CD14-positive monocyte (primary cell): Measurements from ENCODE around the gene TMF1. TPM values are rescaled to one million over a fixed set of nuclear protein-coding genes. Genes with fewer than 3 reads are reported as not detected.

Source experiments
- DNase-seq, 3 donors: peaks; one replicate each; pipeline ENCODE4 v3.0.0-alpha.2; 2011 to 2022
- H2AFZ ChIP-seq: 2 replicates; pipeline ENCODE4 v1.6.0; 2012; ENCODE audit warnings: mild to moderate bottlenecking, low read depth, low read length, inconsistent platforms; ENCODE audit not compliant: insufficient read depth, poor library complexity, severe bottlenecking
- H3K27ac ChIP-seq, 2 donors: 1 replicate in 1 of 2; 2 replicates in 1 of 2; pipeline ENCODE4 v1.5.1; 2012 to 2013; ENCODE audit warnings: low read length in 2 of 2, control low read depth in 1 of 2, inconsistent platforms in 1 of 2, low read depth in 1 of 2, mild to moderate bottlenecking in 1 of 2
- H3K27me3 ChIP-seq, 2 donors: one replicate each; pipeline versions ENCODE4 v1.6.0 to v1.6.1; 2011 to 2013; ENCODE audit warnings: low read length in 2 of 2; ENCODE audit not compliant: control insufficient read depth in 2 of 2, insufficient read depth in 2 of 2
- H3K36me3 ChIP-seq, 2 donors: replicated peaks in 1 of 2; 1 replicate in 1 of 2; 2 replicates in 1 of 2; pipeline versions ENCODE4 v1.5.1 to v1.6.1; 2012 to 2013; ENCODE audit warnings: low read length in 2 of 2, control low read depth in 1 of 2, inconsistent platforms in 1 of 2, mild to moderate bottlenecking in 1 of 2; ENCODE audit not compliant: insufficient read depth in 2 of 2, control insufficient read depth in 1 of 2
- H3K4me1 ChIP-seq, 2 donors: 1 replicate in 1 of 2; 2 replicates in 1 of 2; pipeline versions ENCODE4 v1.5.1 to v1.6.1; 2012 to 2013; ENCODE audit warnings: low read length in 2 of 2, control low read depth in 1 of 2, inconsistent platforms in 1 of 2, mild to moderate bottlenecking in 1 of 2, moderate library complexity in 1 of 2; ENCODE audit not compliant: insufficient read depth in 2 of 2, control insufficient read depth in 1 of 2
- H3K4me2 ChIP-seq: replicated peaks from 2 replicates; pipeline ENCODE3; 2012; ENCODE audit warnings: low read length, moderate library complexity, mild to moderate bottlenecking; ENCODE audit not compliant: poor library complexity, severe bottlenecking; ENCODE audit errors: extremely low read depth
- H3K4me3 ChIP-seq, 3 experiments: fragments of 200-600 bp in 1 of 3; sonication (generic) in 1 of 3; replicated peaks in 1 of 3; 1 replicate in 2 of 3; 2 replicates in 1 of 3; pipeline ENCODE4 v1.5.1; 2011 to 2013; ENCODE audit warnings: low read length in 3 of 3, mild to moderate bottlenecking in 3 of 3, control low read depth in 2 of 3, low read depth in 2 of 3, inconsistent platforms in 1 of 3, moderate library complexity in 1 of 3
- H3K79me2 ChIP-seq: 2 replicates; pipeline ENCODE4 v1.6.0; 2012; ENCODE audit warnings: mild to moderate bottlenecking, control low read depth, inconsistent platforms, low read length, moderate library complexity; ENCODE audit not compliant: insufficient read depth
- H3K9ac ChIP-seq: 2 replicates; pipeline ENCODE4 v1.6.0; 2017; ENCODE audit warnings: low read length, mild to moderate bottlenecking; ENCODE audit not compliant: insufficient read depth, poor library complexity, severe bottlenecking
- H3K9me3 ChIP-seq, 2 donors: replicated peaks in 1 of 2; 1 replicate in 1 of 2; 2 replicates in 1 of 2; pipeline versions ENCODE4 v1.5.1 to v1.6.1; 2012 to 2013; ENCODE audit warnings: low read length in 2 of 2, control low read depth in 1 of 2; ENCODE audit not compliant: control insufficient read depth in 1 of 2, insufficient read depth in 1 of 2
- H4K20me1 ChIP-seq: 2 replicates; pipeline ENCODE4 v1.6.0; 2012; ENCODE audit warnings: mild to moderate bottlenecking, low read length, control low read depth, moderate library complexity; ENCODE audit not compliant: insufficient read depth
- H3K27ac Mint-ChIP-seq, 7 donors: one replicate each; pipeline ENCODE4 v1.8.0; 2020; ENCODE audit warnings: mild to moderate bottlenecking in 7 of 7, mixed read lengths in 7 of 7, moderate library complexity in 6 of 7, inconsistent platforms in 2 of 7
- H3K27me3 Mint-ChIP-seq, 3 donors: one replicate each; pipeline ENCODE4 v1.8.0; 2021 to 2022; ENCODE audit warnings: low read depth in 3 of 3, mild to moderate bottlenecking in 3 of 3, mixed read lengths in 3 of 3, moderate library complexity in 3 of 3, inconsistent platforms in 1 of 3
- H3K36me3 Mint-ChIP-seq, 2 donors: one replicate each; pipeline ENCODE4 v1.8.0; 2020; ENCODE audit warnings: mixed read lengths in 2 of 2, inconsistent platforms in 1 of 2, mild to moderate bottlenecking in 1 of 2
- H3K4me1 Mint-ChIP-seq: one replicate; pipeline ENCODE4 v1.8.0; 2020; ENCODE audit warnings: mild to moderate bottlenecking, mixed read lengths
- H3K4me3 Mint-ChIP-seq, 2 donors: one replicate each; pipeline ENCODE4 v1.8.0; 2020; ENCODE audit warnings: mild to moderate bottlenecking in 2 of 2, mixed read lengths in 2 of 2, moderate library complexity in 1 of 2
- H3K9me3 Mint-ChIP-seq, 7 donors: one replicate each; pipeline ENCODE4 v1.8.0; 2020 to 2022; ENCODE audit warnings: mixed read lengths in 7 of 7, mild to moderate bottlenecking in 6 of 7, moderate library complexity in 6 of 7, inconsistent platforms in 2 of 7
- WGBS: methylation state at CpG from one replicate; pipeline ENCODE4 v1.1.5; 2013; ENCODE audit warnings: missing lambda C conversion rate; ENCODE audit not compliant: insufficient coverage; 5-methylcytosine and 5-hydroxymethylcytosine counted together
- intact Hi-C, 2 donors: fragments of 100-400 bp; cut with micrococcal nuclease; formaldehyde crosslinking; loops; one replicate each; pipeline versions ENCODE4 v1.15.0 to v1.15.1; 2023
- polyA plus RNA-seq, 3 donors: library from polyadenylated mRNA; depleted of rRNA in 1 of 3; unstranded in 2 of 3; stranded (reverse) in 1 of 3; fragments of 300-500 nt in 2 of 3; fragments of >200 nt in 1 of 3; fragmentation: Illumina TruSeq in 2 of 3; gene quantifications; 1 replicate in 2 of 3; 2 replicates in 1 of 3; pipeline ENCODE4 v1.2.3, GENCODE V29; 2012 to 2021
- TF ChIP-seq, protein P1 (sequence below): fragments of 200-600 bp; IDR thresholded peaks from one replicate; pipeline ENCODE4 v1.8.0; 2022; ENCODE audit warnings: antibody characterized with exemption, mild to moderate bottlenecking

Gene TMF1
- polyA plus RNA-seq, 3 donors, result 6.4 to 25.6 (median 23.1) TPM

DNA sequence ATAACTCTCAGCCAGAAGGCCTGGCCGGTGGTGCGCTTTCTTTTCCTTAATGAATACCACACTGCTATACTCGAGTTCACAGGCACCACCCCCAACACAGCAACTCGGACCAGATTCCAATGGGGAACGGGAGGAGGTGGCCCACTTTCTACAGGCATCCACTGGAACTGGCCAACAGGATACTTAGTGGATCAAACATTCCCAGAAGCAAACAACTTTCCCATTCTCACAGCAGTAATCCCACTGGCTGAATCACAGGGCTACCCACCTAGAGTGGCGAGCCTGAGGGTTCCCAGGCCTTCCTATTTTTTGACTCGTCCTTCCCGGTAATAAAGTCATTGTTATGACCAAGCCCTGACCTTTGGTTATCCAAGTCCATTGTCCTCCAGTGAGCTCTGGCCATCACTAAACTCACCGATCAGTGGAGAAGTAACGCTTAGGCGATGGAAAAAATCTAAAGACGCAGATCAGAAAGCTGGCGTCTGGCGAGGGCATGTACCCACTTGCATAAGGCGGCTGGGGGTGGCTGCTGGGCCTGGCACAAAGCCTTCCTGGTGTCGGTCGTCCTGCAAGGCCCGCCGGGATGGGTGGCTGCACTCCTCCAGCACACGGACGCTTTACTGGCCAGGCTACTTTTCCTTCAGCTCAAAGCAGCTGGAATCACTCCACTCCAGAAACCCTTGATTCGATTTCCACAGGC is 39.9 kb downstream of the TMF1 start:
- intact Hi-C loops, result no loop called here
- H3K4me3 ChIP-seq, result peak overlapping the region in 2 of 3 experiments; percentile 85 to 87
- H3K27ac Mint-ChIP-seq, result peak overlapping the region in 2 of 7 donors; percentile 20 to 65
- peaks cover 12% of the 10 kb centered on the region for H3K4me1 Mint-ChIP-seq
- H3K4me1 ChIP-seq, result peaks cover 9 to 14% of the 10 kb centered on the region in 2 donors
- no peak for DNase-seq
- H3K9me3 ChIP-seq, result no peaks in the 10 kb centered on the region
- WGBS, result 93% methylated on average over 15 of the region's 22 CpGs
- H3K36me3 Mint-ChIP-seq, result peaks cover 18 to 27% of the 10 kb centered on the region in 2 donors
- H3K4me3 Mint-ChIP-seq, result peak overlapping the region; percentile 87 to 96
- no peaks in the 10 kb centered on the region for H3K27me3 ChIP-seq
- H4K20me1 ChIP-seq, result no peaks in the 10 kb centered on the region
- H3K36me3 ChIP-seq, result peaks cover 0 to 29% of the 10 kb centered on the region in 2 donors
- H3K4me2 ChIP-seq, result peak overlapping the region; percentile 85
- no peak overlapping the region for H3K27ac ChIP-seq
- TF ChIP-seq, protein P1, sequence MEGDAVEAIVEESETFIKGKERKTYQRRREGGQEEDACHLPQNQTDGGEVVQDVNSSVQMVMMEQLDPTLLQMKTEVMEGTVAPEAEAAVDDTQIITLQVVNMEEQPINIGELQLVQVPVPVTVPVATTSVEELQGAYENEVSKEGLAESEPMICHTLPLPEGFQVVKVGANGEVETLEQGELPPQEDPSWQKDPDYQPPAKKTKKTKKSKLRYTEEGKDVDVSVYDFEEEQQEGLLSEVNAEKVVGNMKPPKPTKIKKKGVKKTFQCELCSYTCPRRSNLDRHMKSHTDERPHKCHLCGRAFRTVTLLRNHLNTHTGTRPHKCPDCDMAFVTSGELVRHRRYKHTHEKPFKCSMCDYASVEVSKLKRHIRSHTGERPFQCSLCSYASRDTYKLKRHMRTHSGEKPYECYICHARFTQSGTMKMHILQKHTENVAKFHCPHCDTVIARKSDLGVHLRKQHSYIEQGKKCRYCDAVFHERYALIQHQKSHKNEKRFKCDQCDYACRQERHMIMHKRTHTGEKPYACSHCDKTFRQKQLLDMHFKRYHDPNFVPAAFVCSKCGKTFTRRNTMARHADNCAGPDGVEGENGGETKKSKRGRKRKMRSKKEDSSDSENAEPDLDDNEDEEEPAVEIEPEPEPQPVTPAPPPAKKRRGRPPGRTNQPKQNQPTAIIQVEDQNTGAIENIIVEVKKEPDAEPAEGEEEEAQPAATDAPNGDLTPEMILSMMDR, result no peak
- peak overlapping the region; percentile 95 for H2AFZ ChIP-seq
- no peaks in the 10 kb centered on the region for H3K79me2 ChIP-seq
- H3K27me3 Mint-ChIP-seq, result peaks cover 2 to 4% (median 2%) of the 10 kb centered on the region in 3 donors
- no peak overlapping the region for H3K9ac ChIP-seq
- H3K9me3 Mint-ChIP-seq, result no peaks in the 10 kb centered on the region

DNA sequence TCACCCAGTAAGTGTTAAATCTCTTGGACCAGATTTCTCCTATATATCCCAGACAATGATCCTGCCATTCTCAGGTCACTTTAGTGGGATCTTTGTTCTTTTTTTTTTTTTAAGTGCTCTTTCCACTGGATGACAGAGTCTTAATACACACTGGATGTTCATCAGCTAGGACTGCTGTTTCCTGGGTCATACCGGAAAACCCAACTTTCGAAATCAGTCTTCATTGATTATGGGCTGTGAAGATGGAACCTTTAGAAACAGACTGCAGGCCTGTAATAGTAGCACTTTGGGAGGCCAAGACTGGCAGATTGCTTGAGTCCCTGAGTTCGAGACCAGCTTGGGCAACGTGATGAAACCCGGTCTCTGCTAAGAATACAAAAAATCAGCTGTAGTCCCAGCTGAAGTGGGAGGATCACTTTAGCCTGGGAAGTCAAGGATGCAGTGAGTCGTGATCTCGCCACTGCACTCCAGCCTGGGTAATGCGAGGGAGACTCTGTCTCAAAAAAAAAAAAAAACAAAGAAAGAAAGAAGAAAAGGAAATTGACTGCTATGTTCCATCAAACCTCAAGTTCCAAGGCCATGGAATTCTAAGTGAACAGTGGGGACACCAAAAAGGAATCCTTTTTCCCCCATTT is 40.9 kb downstream of the TMF1 start:
- H3K4me1 ChIP-seq, result peaks cover 9 to 14% of the 10 kb centered on the region in 2 donors

More for the DNA sequence above, 40.9 kb downstream of the TMF1 start:
- H3K36me3 Mint-ChIP-seq, result peaks cover 18 to 23% of the 10 kb centered on the region in 2 donors
- TF ChIP-seq, protein P1, result no peak
- H3K9me3 Mint-ChIP-seq, result no peaks in the 10 kb centered on the region
- Histone ChIP-seq H2AFZ (no peak overlapping the region), H3K27ac (no peak overlapping the region), H3K36me3 (peaks cover 3 to 26% of the 10 kb centered on the region in 2 donors), H3K4me3 (no peak overlapping the region), H3K27me3 (no peaks in the 10 kb centered on the region), H3K4me2 (no peak overlapping the region), H3K79me2 (no peaks in the 10 kb centered on the region), H3K9ac (no peak overlapping the region), H3K9me3 (no peaks in the 10 kb centered on the region), H4K20me1 (no peaks in the 10 kb centered on the region)
- intact Hi-C loops, result no loop called here
- H3K4me1 Mint-ChIP-seq, result peaks cover 12% of the 10 kb centered on the region
- WGBS, result 89% methylated on average over 7 of the region's 8 CpGs
- H3K27ac Mint-ChIP-seq, result no peak overlapping the region
- DNase-seq, result no peak
- no peak overlapping the region for H3K4me3 Mint-ChIP-seq
- peaks cover 2 to 4% (median 2%) of the 10 kb centered on the region in 3 donors for H3K27me3 Mint-ChIP-seq
